Stimulated activated CD8-positive, alpha-beta memory T cell treated with anti-CD3 and anti-CD28 coated beads, Interleukin-4, amount 100 ng/mL, for 48 hours (primary cell): ENCODE measurements around the gene PCDHB13.
"Not testable (repeated sequence)": the region's sequence is repeated elsewhere in the genome, so short reads cannot be mapped to it uniquely, and the experiment has no call there.

Experiments used
- DNase-seq: peaks from one replicate; pipeline ENCODE4 v3.0.0-alpha.2; 2020

The PCDHB13 gene

GRCh38 chr5:141208478-141208877 is 5.2 kb upstream of the PCDHB13 start, which contains the start of gene PCDHB12:
TSS of gene PCDHB12 (plus strand) at chr5:141208719. CDS start at chr5:141208908, 189 bp downstream.
- no peak for DNase-seq

- DNase-seq: not testable (repeated sequence)
Observed at GRCh38 chr5:141210281-141210680, 3.4 kb upstream of the PCDHB13 start.

- not testable (repeated sequence) for DNase-seq
Observed at GRCh38 chr5:141210849-141211248, 2.9 kb upstream of the PCDHB13 start.

GRCh38 chr5:141214583-141214982 is 864 bp downstream of the PCDHB13 start:
- DNase-seq: not testable (repeated sequence)

GRCh38 chr5:141215504-141215903 is 1.8 kb downstream of the PCDHB13 start:
- DNase-seq: not testable (repeated sequence)

GRCh38 chr5:141216035-141216434 is 2.3 kb downstream of the PCDHB13 start:
- not testable (repeated sequence) for DNase-seq

- no peak for DNase-seq
Observed at GRCh38 chr5:141223112-141223783, 9.5 kb downstream of the PCDHB13 start, which contains the start of gene PCDHB14. TSS of gene PCDHB14 (plus strand) at chr5:141223343. CDS start at chr5:141223506, 163 bp downstream.

GRCh38 chr5:141224844-141225243 is 11.1 kb downstream of the PCDHB13 start:
- not testable (repeated sequence) for DNase-seq

GRCh38 chr5:141225421-141225820 is 11.7 kb downstream of the PCDHB13 start:
- not testable (repeated sequence) for DNase-seq

- no peak for DNase-seq
Observed at GRCh38 chr5:141234109-141234667, 20.5 kb downstream of the PCDHB13 start.

GRCh38 chr5:141235922-141236321 is 22.2 kb downstream of the PCDHB13 start:
- DNase-seq: not testable (repeated sequence)

GRCh38 chr5:141236516-141237313 is 23.0 kb downstream of the PCDHB13 start:
- no peak for DNase-seq

- no peak for DNase-seq
Observed at GRCh38 chr5:141241496-141241895, 27.8 kb downstream of the PCDHB13 start.

GRCh38 chr5:141245250-141245717 is 31.6 kb downstream of the PCDHB13 start, which contains the start of gene PCDHB15:
TSS of gene PCDHB15 (plus strand) at chr5:141245395. CDS start at chr5:141245579, 184 bp downstream.
- peak; percentile 30 for DNase-seq

- not testable (repeated sequence) for DNase-seq
Observed at GRCh38 chr5:141246971-141247370, 33.3 kb downstream of the PCDHB13 start.

- DNase-seq: not testable (repeated sequence)
Observed at GRCh38 chr5:141247434-141247833, 33.7 kb downstream of the PCDHB13 start.

- no peak for DNase-seq
Observed at GRCh38 chr5:141250576-141250975, 36.9 kb downstream of the PCDHB13 start.

GRCh38 chr5:141258464-141258863 is 44.7 kb downstream of the PCDHB13 start:
- DNase-seq: no peak

GRCh38 chr5:141258948-141259347 is 45.2 kb downstream of the PCDHB13 start:
- no peak for DNase-seq

- no peak for DNase-seq
Observed at GRCh38 chr5:141260458-141261237, 46.9 kb downstream of the PCDHB13 start.

GRCh38 chr5:141261238-141261546 is 47.5 kb downstream of the PCDHB13 start:
- DNase-seq: no peak
